ENCODE data around the gene NSL1. TPM values are rescaled to one million over a fixed set of nuclear protein-coding genes. Genes with fewer than 3 reads are reported as not detected.
A peak's percentile ranks its signal among the peaks of the same experiment; 100 is the strongest.

The NSL1 gene
- total RNA-seq, 4 donors from 2014 or later, result 20.1 to 36.4 (median 31.1) TPM

GRCh38 chr1:212701910-212702309 is 89.7 kb downstream of the NSL1 start:
- Histone ChIP-seq H3K27me3 (no peaks in the 10 kb centered on the region), H3K36me3 (no peaks in the 10 kb centered on the region), H3K27ac (no peak overlapping the region), H3K4me1 (peaks cover 0 to 34% (median 7%) of the 10 kb centered on the region in 3 donors), H3K9me3 (no peaks in the 10 kb centered on the region), H3K4me3 (no peak overlapping the region)
- TF ChIP-seq CTCF (IDR thresholded peaks at IDR 0.05), result no peak
- TF ChIP-seq POLR2AphosphoS5 (IDR thresholded peaks at IDR 0.05), result no peak
- no peak for TF ChIP-seq POLR2A (IDR thresholded peaks at IDR 0.05)
- TF ChIP-seq EP300 (IDR thresholded peaks at IDR 0.05), result no peak
- ATAC-seq, result no peak
- 57% methylated on average over 1 of the region's 1 CpG; no CpG with 5 or more reads in 1 of the 2 donors for WGBS, 2 donors (ENCODE audit: low coverage in 1 of 2)

GRCh38 chr1:212700892-212701819 is 90.4 kb downstream of the NSL1 start:
- peak overlapping the region; percentile 31 to 67 for H3K4me3 ChIP-seq
- peaks cover 0 to 34% (median 7%) of the 10 kb centered on the region in 3 donors for H3K4me1 ChIP-seq
- 13 to 28% methylated on average over 8 to 22 of the region's 27 CpGs for WGBS, 2 donors (ENCODE audit: low coverage in 1 of 2)
- TF ChIP-seq CTCF (IDR thresholded peaks at IDR 0.05) (peak in 1 of 4 experiments; percentile 44), EP300 (IDR thresholded peaks at IDR 0.05) (no peak), POLR2A (IDR thresholded peaks at IDR 0.05) (no peak), POLR2AphosphoS5 (IDR thresholded peaks at IDR 0.05) (no peak)
- no peaks in the 10 kb centered on the region for H3K27me3 ChIP-seq
- no peaks in the 10 kb centered on the region for H3K36me3 ChIP-seq
- H3K27ac ChIP-seq, result peak overlapping the region in 3 of 4 donors; percentile 72 to 82 (median 76)
- ATAC-seq, result peak; percentile 63
- H3K9me3 ChIP-seq, result no peaks in the 10 kb centered on the region

- TF ChIP-seq CTCF (IDR thresholded peaks at IDR 0.05) (no peak), EP300 (IDR thresholded peaks at IDR 0.05) (no peak), POLR2AphosphoS5 (IDR thresholded peaks at IDR 0.05) (peak; percentile 68), POLR2A (IDR thresholded peaks at IDR 0.05) (peak in 1 of 2 donors; percentile 27)
- 0% methylated on average over 1 to 8 of the region's 56 CpGs for WGBS, 2 donors (ENCODE audit: low coverage in 1 of 2)
- Histone ChIP-seq H3K4me1 (peaks cover 0 to 34% (median 7%) of the 10 kb centered on the region in 3 donors), H3K9me3 (no peaks in the 10 kb centered on the region), H3K27ac (peak overlapping the region in 3 of 4 donors; percentile 72 to 82 (median 76)), H3K36me3 (no peaks in the 10 kb centered on the region), H3K4me3 (peak overlapping the region; percentile 31 to 67), H3K27me3 (no peaks in the 10 kb centered on the region)
- peak; percentile 60 for ATAC-seq
These were observed 91.2 kb downstream of the NSL1 start for GRCh38 chr1:212700223-212700891.

- peak within 1 kb of the TSS in 3 of 4 donors; percentile 72 to 82 (median 76) for H3K27ac ChIP-seq
These were observed 91.9 kb downstream of the NSL1 start, which contains the start of gene BATF3 for GRCh38 chr1:212699625-212700222. TSS of gene BATF3 (minus strand) at chr1:212699840. CDS start at chr1:212699762, 78 bp downstream.

More at GRCh38 chr1:212699625-212700222, 91.9 kb downstream of the NSL1 start, which contains the start of gene BATF3:
- no peaks in the 10 kb centered on the region for H3K9me3 ChIP-seq
- ATAC-seq, result peak; percentile 73
- H3K4me1 ChIP-seq, result peaks cover 0 to 34% (median 7%) of the 10 kb centered on the region in 3 donors
- WGBS, 2 donors (ENCODE audit: low coverage in 1 of 2), result 0% methylated on average over 10 of the region's 79 CpGs; no CpG with 5 or more reads in 1 of the 2 donors
- no peaks in the 10 kb centered on the region for H3K27me3 ChIP-seq
- H3K36me3 ChIP-seq, result no peaks in the 10 kb centered on the region
- TF ChIP-seq CTCF (IDR thresholded peaks at IDR 0.05), result no peak
- TF ChIP-seq POLR2AphosphoS5 (IDR thresholded peaks at IDR 0.05), result peak; percentile 53
- H3K4me3 ChIP-seq, result peak within 1 kb of the TSS; percentile 31 to 67
